Measurements from ENCODE around the gene RABGAP1L. TPM values are rescaled to one million over a fixed set of nuclear protein-coding genes. Genes with fewer than 3 reads are reported as not detected.
"Not testable (repeated sequence)": the region's sequence is repeated elsewhere in the genome, so short reads cannot be mapped to it uniquely, and the experiment has no call there.

Gene RABGAP1L
- total and polyA plus RNA-seq, 2 donors from 2014 or later = 16.2 to 48.5 TPM

- Histone ChIP-seq H3K4me3 (ENCODE audit: low read length in 3 of 3) (no peak overlapping the region), H3K27ac (ENCODE audit: low read depth in 2 of 2, low read length in 2 of 2) (no peak overlapping the region), H3K9me3 (ENCODE audit: control insufficient read depth in 2 of 3, insufficient read depth in 1 of 3, low read length in 3 of 3) (no peaks in the 10 kb centered on the region), H3K4me1 (ENCODE audit: control insufficient read depth in 2 of 3, insufficient read depth in 2 of 3, low read depth in 1 of 3, low read length in 3 of 3) (no peaks in the 10 kb centered on the region), H3K9ac (ENCODE audit: low read length in 3 of 3) (no peak overlapping the region), H3K36me3 (ENCODE audit: control insufficient read depth in 2 of 3, insufficient read depth in 3 of 3, low read length in 3 of 3) (no peaks in the 10 kb centered on the region), H3K27me3 (ENCODE audit: control insufficient read depth, insufficient read depth, low read length) (no peaks in the 10 kb centered on the region)
- FAIRE-seq (no peak), DNase-seq (no peak)
- intact Hi-C loops (cut with DNase I) = no loop called here
- TF ChIP-seq CTCF (IDR thresholded peaks at IDR 0.05; ENCODE audit: borderline replicate concordance, extremely low read depth, insufficient read depth) = no peak
Observed at GRCh38 chr1:174491606-174492005, 332.3 kb downstream of the RABGAP1L start.

GRCh38 chr1:174497478-174497877, 338.2 kb downstream of the RABGAP1L start:
- H3K27me3 ChIP-seq (ENCODE audit: control insufficient read depth, insufficient read depth, low read length) = no peaks in the 10 kb centered on the region
- FAIRE-seq (no peak), DNase-seq (peak in 2 of 5 donors; percentile 10 to 20)
- no peak overlapping the region for H3K27ac ChIP-seq (ENCODE audit: low read depth in 2 of 2, low read length in 2 of 2)
- no peaks in the 10 kb centered on the region for H3K36me3 ChIP-seq (ENCODE audit: control insufficient read depth in 2 of 3, insufficient read depth in 3 of 3, low read length in 3 of 3)
- no peak overlapping the region for H3K9ac ChIP-seq (ENCODE audit: low read length in 3 of 3)
- intact Hi-C loops (cut with DNase I) = no loop called here
- H3K4me3 ChIP-seq (ENCODE audit: low read length in 3 of 3) = no peak overlapping the region
- no peak for TF ChIP-seq CTCF (IDR thresholded peaks at IDR 0.05; ENCODE audit: borderline replicate concordance, extremely low read depth, insufficient read depth)
- H3K4me1 ChIP-seq (ENCODE audit: control insufficient read depth in 2 of 3, insufficient read depth in 2 of 3, low read depth in 1 of 3, low read length in 3 of 3) = peaks cover 0 to 3% (median 0%) of the 10 kb centered on the region in 3 donors
- H3K9me3 ChIP-seq (ENCODE audit: control insufficient read depth in 2 of 3, insufficient read depth in 1 of 3, low read length in 3 of 3) = no peaks in the 10 kb centered on the region

- H3K36me3 ChIP-seq (ENCODE audit: control insufficient read depth in 2 of 3, insufficient read depth in 3 of 3, low read length in 3 of 3); H3K4me1 ChIP-seq (ENCODE audit: control insufficient read depth in 2 of 3, insufficient read depth in 2 of 3, low read depth in 1 of 3, low read length in 3 of 3); H3K9ac ChIP-seq (ENCODE audit: low read length in 3 of 3); H3K9me3 ChIP-seq (ENCODE audit: control insufficient read depth in 2 of 3, insufficient read depth in 1 of 3, low read length in 3 of 3); H3K4me3 ChIP-seq (ENCODE audit: low read length in 3 of 3); FAIRE-seq; DNase-seq; H3K27ac ChIP-seq (ENCODE audit: low read depth in 2 of 2, low read length in 2 of 2); H3K27me3 ChIP-seq (ENCODE audit: control insufficient read depth, insufficient read depth, low read length); intact Hi-C loops (cut with DNase I): not testable (repeated sequence)
Observed at GRCh38 chr1:174516755-174517154, 357.4 kb downstream of the RABGAP1L start.

GRCh38 chr1:174519844-174520243, 360.5 kb downstream of the RABGAP1L start:
- Histone ChIP-seq H3K27me3 (ENCODE audit: control insufficient read depth, insufficient read depth, low read length) (no peaks in the 10 kb centered on the region), H3K9ac (ENCODE audit: low read length in 3 of 3) (no peak overlapping the region), H3K27ac (ENCODE audit: low read depth in 2 of 2, low read length in 2 of 2) (no peak overlapping the region), H3K4me3 (ENCODE audit: low read length in 3 of 3) (no peak overlapping the region), H3K4me1 (ENCODE audit: control insufficient read depth in 2 of 3, insufficient read depth in 2 of 3, low read depth in 1 of 3, low read length in 3 of 3) (no peaks in the 10 kb centered on the region), H3K36me3 (ENCODE audit: control insufficient read depth in 2 of 3, insufficient read depth in 3 of 3, low read length in 3 of 3) (no peaks in the 10 kb centered on the region), H3K9me3 (ENCODE audit: control insufficient read depth in 2 of 3, insufficient read depth in 1 of 3, low read length in 3 of 3) (peaks cover 0 to 8% (median 0%) of the 10 kb centered on the region in 3 donors)
- intact Hi-C loops (cut with DNase I) = no loop called here
- FAIRE-seq = no peak
- DNase-seq = no peak
- TF ChIP-seq CTCF (IDR thresholded peaks at IDR 0.05; ENCODE audit: borderline replicate concordance, extremely low read depth, insufficient read depth) = no peak
